GM18517 (cell line): Measurements from ENCODE around the gene FKBP2.

Experiments
- ATAC-seq: cut with Tn5 transposase; IDR thresholded peaks from one replicate; pipeline ENCODE4 v1.9.1; 2021; ENCODE audit warnings: mild to moderate bottlenecking, moderate library complexity; ENCODE audit not compliant: unreplicated experiment

The FKBP2 gene

GRCh38 chr11:64283092-64283491, 42.2 kb downstream of the FKBP2 start:
- no peak for ATAC-seq

- ATAC-seq = peak; percentile 55
Measured at GRCh38 chr11:64284048-64284961, 43.4 kb downstream of the FKBP2 start, which contains the start of gene BAD. Gene BAD, minus strand, starts transcription at chr11:64284665. Its CDS starts 297 bp downstream, at chr11:64284368.

GRCh38 chr11:64284962-64285884, 44.3 kb downstream of the FKBP2 start, which contains the start of gene GPR137:
Gene GPR137, plus strand, starts transcription at chr11:64285848. Its CDS starts 677 bp downstream, at chr11:64286525.
- peak; percentile 64 for ATAC-seq

GRCh38 chr11:64285885-64286800, 45.2 kb downstream of the FKBP2 start:
- no peak for ATAC-seq

GRCh38 chr11:64286801-64287159, 45.9 kb downstream of the FKBP2 start:
- ATAC-seq = no peak

- ATAC-seq = no peak
Measured at GRCh38 chr11:64287676-64288352, 46.9 kb downstream of the FKBP2 start.

- no peak for ATAC-seq
Measured at GRCh38 chr11:64288353-64288750, 47.5 kb downstream of the FKBP2 start.

GRCh38 chr11:64289002-64289564, 48.2 kb downstream of the FKBP2 start:
- ATAC-seq = no peak

GRCh38 chr11:64290352-64291261, 49.7 kb downstream of the FKBP2 start:
- ATAC-seq = no peak

GRCh38 chr11:64291262-64291751, 50.4 kb downstream of the FKBP2 start, which contains the start of gene KCNK4:
Gene KCNK4, plus strand, starts transcription at chr11:64291302. Its CDS starts 1,717 bp downstream, at chr11:64293019.
- no peak for ATAC-seq

GRCh38 chr11:64291752-64292459, 51.0 kb downstream of the FKBP2 start:
- no peak for ATAC-seq

- ATAC-seq = no peak
Measured at GRCh38 chr11:64292460-64293254, 51.8 kb downstream of the FKBP2 start.
